ENCODE measurements around the gene POLR3G. TPM values are rescaled to one million over a fixed set of nuclear protein-coding genes. Genes with fewer than 3 reads are reported as not detected.

The POLR3G gene
- total and polyA plus RNA-seq, 2 of the 13 experiments (the other 11 are each of a cell fraction or from before 2014, with no cell fraction given) = 1.2 to 7.3 TPM

DNA sequence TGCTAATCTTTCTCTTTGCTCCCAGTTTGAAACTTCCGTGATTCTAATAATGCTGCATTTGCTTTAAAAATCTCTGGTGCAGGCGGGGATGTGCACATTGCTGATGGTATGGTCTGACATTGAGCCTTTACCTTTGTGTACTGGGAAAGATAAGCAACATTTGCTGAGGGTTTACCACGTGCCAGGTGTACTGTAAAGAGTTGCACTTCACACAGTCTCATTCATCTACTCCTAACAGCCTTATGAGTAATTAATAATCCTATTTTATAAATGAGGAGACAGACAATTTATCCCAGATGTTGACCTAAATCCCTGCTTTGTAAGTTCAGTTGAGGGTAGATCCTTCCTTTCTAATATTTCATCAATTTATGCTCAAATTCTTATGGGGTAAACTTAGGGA, 83.2 kb downstream of the POLR3G start:
- TF ChIP-seq NCOA1 (CRISPR knock-in tag; IDR thresholded peaks at IDR 0.05) (no peak), ZNF510 (CRISPR knock-in tag; IDR thresholded peaks at IDR 0.05; ENCODE audit: low read depth) (no peak), MBD4 (IDR thresholded peaks at IDR 0.05; ENCODE audit: borderline replicate concordance, low read length) (no peak), ARID2 (CRISPR knock-in tag; IDR thresholded peaks at IDR 0.05; ENCODE audit: borderline replicate concordance) (no peak), LCORL (IDR thresholded peaks at IDR 0.05) (no peak), LCORL (CRISPR knock-in tag; IDR thresholded peaks at IDR 0.05) (no peak), ZC3H13 (CRISPR knock-in tag; IDR thresholded peaks at IDR 0.05) (no peak), ZNF713 (CRISPR knock-in tag; IDR thresholded peaks at IDR 0.05) (no peak), KMT2B (CRISPR knock-in tag; IDR thresholded peaks at IDR 0.05) (no peak), ZNF660 (CRISPR knock-in tag; IDR thresholded peaks at IDR 0.05; ENCODE audit: borderline replicate concordance, low read depth) (no peak), MED13 (CRISPR knock-in tag; IDR thresholded peaks at IDR 0.05) (no peak), ARNTL (CRISPR knock-in tag; IDR thresholded peaks at IDR 0.05) (no peak), ZNF614 (CRISPR knock-in tag; IDR thresholded peaks at IDR 0.05; ENCODE audit: borderline replicate concordance) (no peak), ZNF776 (CRISPR knock-in tag; IDR thresholded peaks at IDR 0.05) (no peak)
- TF ChIP-seq, protein P1, sequence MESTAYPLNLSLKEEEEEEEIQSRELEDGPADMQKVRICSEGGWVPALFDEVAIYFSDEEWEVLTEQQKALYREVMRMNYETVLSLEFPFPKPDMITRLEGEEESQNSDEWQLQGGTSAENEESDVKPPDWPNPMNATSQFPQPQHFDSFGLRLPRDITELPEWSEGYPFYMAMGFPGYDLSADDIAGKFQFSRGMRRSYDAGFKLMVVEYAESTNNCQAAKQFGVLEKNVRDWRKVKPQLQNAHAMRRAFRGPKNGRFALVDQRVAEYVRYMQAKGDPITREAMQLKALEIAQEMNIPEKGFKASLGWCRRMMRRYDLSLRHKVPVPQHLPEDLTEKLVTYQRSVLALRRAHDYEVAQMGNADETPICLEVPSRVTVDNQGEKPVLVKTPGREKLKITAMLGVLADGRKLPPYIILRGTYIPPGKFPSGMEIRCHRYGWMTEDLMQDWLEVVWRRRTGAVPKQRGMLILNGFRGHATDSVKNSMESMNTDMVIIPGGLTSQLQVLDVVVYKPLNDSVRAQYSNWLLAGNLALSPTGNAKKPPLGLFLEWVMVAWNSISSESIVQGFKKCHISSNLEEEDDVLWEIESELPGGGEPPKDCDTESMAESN (CRISPR knock-in tag; conservative IDR thresholded peaks at IDR 0.05) = no peak
- TF ChIP-seq, protein P2, sequence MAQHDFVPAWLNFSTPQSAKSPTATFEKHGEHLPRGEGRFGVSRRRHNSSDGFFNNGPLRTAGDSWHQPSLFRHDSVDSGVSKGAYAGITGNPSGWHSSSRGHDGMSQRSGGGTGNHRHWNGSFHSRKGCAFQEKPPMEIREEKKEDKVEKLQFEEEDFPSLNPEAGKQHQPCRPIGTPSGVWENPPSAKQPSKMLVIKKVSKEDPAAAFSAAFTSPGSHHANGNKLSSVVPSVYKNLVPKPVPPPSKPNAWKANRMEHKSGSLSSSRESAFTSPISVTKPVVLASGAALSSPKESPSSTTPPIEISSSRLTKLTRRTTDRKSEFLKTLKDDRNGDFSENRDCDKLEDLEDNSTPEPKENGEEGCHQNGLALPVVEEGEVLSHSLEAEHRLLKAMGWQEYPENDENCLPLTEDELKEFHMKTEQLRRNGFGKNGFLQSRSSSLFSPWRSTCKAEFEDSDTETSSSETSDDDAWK (CRISPR knock-in tag; IDR thresholded peaks at IDR 0.05) = no peak
- TF ChIP-seq, protein P3, sequence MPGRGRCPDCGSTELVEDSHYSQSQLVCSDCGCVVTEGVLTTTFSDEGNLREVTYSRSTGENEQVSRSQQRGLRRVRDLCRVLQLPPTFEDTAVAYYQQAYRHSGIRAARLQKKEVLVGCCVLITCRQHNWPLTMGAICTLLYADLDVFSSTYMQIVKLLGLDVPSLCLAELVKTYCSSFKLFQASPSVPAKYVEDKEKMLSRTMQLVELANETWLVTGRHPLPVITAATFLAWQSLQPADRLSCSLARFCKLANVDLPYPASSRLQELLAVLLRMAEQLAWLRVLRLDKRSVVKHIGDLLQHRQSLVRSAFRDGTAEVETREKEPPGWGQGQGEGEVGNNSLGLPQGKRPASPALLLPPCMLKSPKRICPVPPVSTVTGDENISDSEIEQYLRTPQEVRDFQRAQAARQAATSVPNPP (CRISPR knock-in tag; IDR thresholded peaks at IDR 0.05) = no peak
- no peaks in the 10 kb centered on the region for H3K36me3 ChIP-seq (replicated peaks in 1 of 2; ENCODE audit: control insufficient read depth in 1 of 2, insufficient read depth in 2 of 2, low read length in 2 of 2)
- H3K27ac ChIP-seq (ENCODE audit: extremely low read length, insufficient read depth, low read length) = no peak overlapping the region
- H3K79me2 ChIP-seq (ENCODE audit: insufficient read depth, low read length) = no peaks in the 10 kb centered on the region
- intact Hi-C loops (cut with micrococcal nuclease; ENCODE audit: unreplicated experiment) = no loop called here
- H3K4me2 ChIP-seq (ENCODE audit: low read depth, low read length) = peak overlapping the region; percentile 45
- no peaks in the 10 kb centered on the region for H3K9me3 ChIP-seq (ENCODE audit: low read length)
- DNase-seq (ENCODE audit: low spot score) (no peak), FAIRE-seq (no peak), ATAC-seq (no peak)
- H3K4me1 ChIP-seq (ENCODE audit: insufficient read depth, low read length) = no peaks in the 10 kb centered on the region
- no peak overlapping the region for H2AFZ ChIP-seq (ENCODE audit: low read length)
- no peaks in the 10 kb centered on the region for H4K20me1 ChIP-seq (ENCODE audit: insufficient read depth, low read length)
- WGBS (ENCODE audit: low lambda C conversion rate) = 20% methylated on average over 3 of the region's 3 CpGs
- no peak overlapping the region for H3K4me3 ChIP-seq (replicated peaks in 1 of 3; ENCODE audit: insufficient read depth in 1 of 3, low read depth in 2 of 3, low read length in 3 of 3)
- in situ Hi-C loops (cut with HindIII; ENCODE audit: extremely low pct_ligation_motif_present, low pct_unique_long_range_greater_than_20kb) = no loop called here
- H3K9ac ChIP-seq (ENCODE audit: insufficient read depth, low read depth, low read length) = no peak overlapping the region
- no TSS peak for BruUV-seq (replicated peaks)
- ChIA-PET POLR2A (no interaction called here), CTCF (ENCODE audit: low intra/inter-chr PET ratio, low total read pairs) (no interaction called here)
- H3K27me3 ChIP-seq (ENCODE audit: control insufficient read depth in 1 of 2, insufficient read depth in 2 of 2, low read length in 2 of 2) = peaks cover 2 to 28% of the 10 kb centered on the region in 2 experiments; a peak in 3 of 5 replicates

Data from HepG2 (cell line).